HCT116 (cell line): Measurements from ENCODE around the gene SRSF5. TPM values are rescaled to one million over a fixed set of nuclear protein-coding genes. Genes with fewer than 3 reads are reported as not detected.

ENCODE experiments used
- ATAC-seq: fragments of 200-7000 bp; cut with Tn5 transposase; 2 replicates; pipeline ENCODE4 v1.9.1; 2020; ENCODE audit warnings: mild to moderate bottlenecking, moderate library complexity
- BruUV-seq: library from RNA; stranded (reverse); fragments of 400-500 nt; replicated peaks from 2 replicates; lab custom pipeline; 2021; lab: Mats Ljungman, UMichigan
- CTCF ChIA-PET: fragments of 300-600 bp; sonication (Branson Sonifier 250); formaldehyde crosslinking; loops from one replicate; lab custom pipeline; 2021; ENCODE audit warnings: antibody characterized with exemption; lab: Charles Lee
- POLR2A ChIA-PET: fragments of 300-600, 350-600 bp; sonication (Branson Sonifier 250); formaldehyde crosslinking; loops from one replicate; lab custom pipeline; 2021; ENCODE audit warnings: antibody characterized with exemption; lab: Charles Lee
- RAD21 ChIA-PET, 2 experiments: fragments of 300-600 bp; sonication (Branson Sonifier 250); formaldehyde crosslinking; loops; one replicate each; lab custom pipeline; 2023; ENCODE audit warnings: low total read pairs in 2 of 2; ENCODE audit not compliant: uncharacterized antibody in 2 of 2, unreplicated experiment in 2 of 2, low non-redundant PET in 1 of 2; lab: Charles Lee
- DNase-seq: peaks from one replicate; pipeline ENCODE4 v3.0.0-alpha.2; 2010; ENCODE audit warnings: low read depth, low spot score
- H2AFZ ChIP-seq: fragments of 200-600 bp; shearing (Covaris generic), sonication (generic); 2 replicates; pipeline ENCODE4 v1.6.1; 2017; ENCODE audit warnings: low read depth, mixed run types, mixed read lengths, antibody characterized with exemption, low read length; ENCODE audit not compliant: poor library complexity, severe bottlenecking
- H3K27ac ChIP-seq: 2 replicates; pipeline ENCODE4 v1.5.1; 2012; ENCODE audit warnings: low read depth, low read length
- H3K27me3 ChIP-seq: fragments of 200-600 bp; sonication (generic); 2 replicates; pipeline ENCODE4 v1.6.1; 2016; ENCODE audit warnings: mixed run types, low read length, mixed read lengths; ENCODE audit not compliant: insufficient read depth
- H3K36me3 ChIP-seq, 2 experiments: fragments of 200-500 bp in 1 of 2; fragments of 200-600 bp in 1 of 2; sonication (Bioruptor generic) in 1 of 2; sonication (generic) in 1 of 2; 2 replicates each; pipeline versions ENCODE4 v1.5.1 to v1.6.1; 2014 to 2016; ENCODE audit warnings: low read length in 2 of 2, inconsistent platforms in 1 of 2, mixed read lengths in 1 of 2, mixed run types in 1 of 2; ENCODE audit not compliant: insufficient read depth in 2 of 2, control insufficient read depth in 1 of 2
- H3K4me1 ChIP-seq, 2 experiments: fragments of 200-600 bp in 1 of 2; sonication (generic) in 1 of 2; 2 replicates each; pipeline versions ENCODE4 v1.5.1 to v1.6.1; 2012 to 2017; ENCODE audit warnings: low read length in 2 of 2, inconsistent platforms in 1 of 2, mild to moderate bottlenecking in 1 of 2, mixed read lengths in 1 of 2, mixed run types in 1 of 2, moderate library complexity in 1 of 2; ENCODE audit not compliant: insufficient read depth in 2 of 2, control insufficient read depth in 1 of 2
- H3K4me2 ChIP-seq: fragments of 200-600 bp; sonication (generic); 2 replicates; pipeline ENCODE4 v1.6.1; 2017; ENCODE audit warnings: mixed run types, low read length, mixed read lengths
- H3K4me3 ChIP-seq, 2 experiments: fragments of 200-600 bp in 1 of 2; sonication (generic) in 1 of 2; replicated peaks in 1 of 2; 2 replicates each; pipeline ENCODE4 v1.5.1; 2011 to 2016; ENCODE audit warnings: low read length in 2 of 2, control low read depth in 1 of 2, low read depth in 1 of 2, mild to moderate bottlenecking in 1 of 2, mixed read lengths in 1 of 2, mixed run types in 1 of 2
- H3K79me2 ChIP-seq: fragments of 200-600 bp; sonication (generic); 2 replicates; pipeline ENCODE4 v1.6.1; 2017; ENCODE audit warnings: mild to moderate bottlenecking, mixed run types, low read length, moderate library complexity, mixed read lengths; ENCODE audit not compliant: insufficient read depth
- H3K9ac ChIP-seq: fragments of 200-600 bp; sonication (generic); 2 replicates; pipeline ENCODE4 v1.6.1; 2016; ENCODE audit warnings: low read length, mixed read lengths
- H3K9me2 ChIP-seq: fragments of 200-600 bp; sonication (generic), shearing (Covaris generic); 2 replicates; pipeline ENCODE4 v1.6.1; 2017; ENCODE audit warnings: mixed run types, mild to moderate bottlenecking, moderate library complexity; ENCODE audit not compliant: insufficient read depth
- H3K9me3 ChIP-seq, 2 experiments: fragments of 200-500 bp in 1 of 2; fragments of 200-600 bp in 1 of 2; sonication (Bioruptor generic) in 1 of 2; sonication (generic) in 1 of 2; 2 replicates each; pipeline ENCODE4 v1.6.1; 2014 to 2017; ENCODE audit warnings: low read length in 2 of 2, mixed read lengths in 2 of 2, inconsistent platforms in 1 of 2, low read depth in 1 of 2, mild to moderate bottlenecking in 1 of 2, mixed run types in 1 of 2, moderate library complexity in 1 of 2; ENCODE audit not compliant: control insufficient read depth in 1 of 2, insufficient read depth in 1 of 2
- H4K20me1 ChIP-seq: fragments of 200-600 bp; sonication (generic), shearing (Covaris generic); 2 replicates; pipeline ENCODE4 v1.6.1; 2017; ENCODE audit warnings: mixed run types, mild to moderate bottlenecking, moderate library complexity; ENCODE audit not compliant: insufficient read depth
- CBX3 ChIP-seq: IDR thresholded peaks from 2 replicates; pipeline ENCODE4 v1.6.1; 2012; ENCODE audit warnings: low read depth
- CEBPB ChIP-seq: IDR thresholded peaks from 2 replicates; pipeline ENCODE4 v1.6.1; 2012; ENCODE audit warnings: low read depth
- EGR1 ChIP-seq: IDR thresholded peaks from 2 replicates; pipeline ENCODE4 v1.6.1; 2012; ENCODE audit warnings: low read depth
- ELF1 ChIP-seq: IDR thresholded peaks from 2 replicates; pipeline ENCODE4 v1.6.1; 2012; ENCODE audit warnings: low read depth, borderline replicate concordance
- EZH2 ChIP-seq: fragments of 200-600 bp; sonication (generic); IDR thresholded peaks from 2 replicates; pipeline ENCODE4 v1.6.1; 2017; ENCODE audit warnings: antibody characterized with exemption, mixed run types
- FOSL1 ChIP-seq: IDR thresholded peaks from 2 replicates; pipeline ENCODE4 v1.6.1; 2012; ENCODE audit warnings: low read depth
- JUND ChIP-seq: IDR thresholded peaks from 2 replicates; pipeline ENCODE4 v1.6.1; 2012
- POLR2A ChIP-seq: IDR thresholded peaks from 2 replicates; pipeline ENCODE4 v1.7.0; 2011; ENCODE audit warnings: borderline replicate concordance; ENCODE audit not compliant: insufficient read depth, insufficient read length; ENCODE audit errors: extremely low read depth
- POLR2AphosphoS5 ChIP-seq: IDR thresholded peaks from 2 replicates; pipeline ENCODE4 v1.6.1; 2011; ENCODE audit warnings: mild to moderate bottlenecking, low read depth, low read length, moderate library complexity
- RAD21 ChIP-seq: IDR thresholded peaks from 2 replicates; pipeline ENCODE4 v1.6.1; 2012; ENCODE audit warnings: low read depth, mild to moderate bottlenecking
- SIN3A ChIP-seq: IDR thresholded peaks from 2 replicates; pipeline ENCODE4 v1.6.1; 2012; ENCODE audit warnings: low read depth
- SP1 ChIP-seq: IDR thresholded peaks from 2 replicates; pipeline ENCODE4 v1.6.1; 2012; ENCODE audit warnings: low read depth
- SRF ChIP-seq: IDR thresholded peaks from 2 replicates; pipeline ENCODE4 v1.6.1; 2012; ENCODE audit warnings: low read depth
- TCF7L2 ChIP-seq: IDR thresholded peaks from 2 replicates; pipeline ENCODE4 v1.7.0; 2011; ENCODE audit warnings: borderline replicate concordance, inconsistent platforms; ENCODE audit not compliant: insufficient read depth, insufficient read length; ENCODE audit errors: extremely low read depth
- ZFX ChIP-seq: fragments of 450-650 bp; IDR thresholded peaks from 2 replicates; pipeline ENCODE4 v1.6.1; 2017
- ZNF274 ChIP-seq: fragments of 200-500 bp; sonication (Bioruptor generic); IDR thresholded peaks from 2 replicates; pipeline ENCODE4 v1.6.1; 2014; ENCODE audit warnings: mild to moderate bottlenecking, low read depth, low read length, inconsistent platforms
- intact Hi-C: fragments of 100-400 bp; cut with micrococcal nuclease; formaldehyde crosslinking; loops from 2 replicates; pipeline ENCODE4 v1.10.0; 2022
- total RNA-seq: library from RNA; stranded (reverse); gene quantifications from one replicate; pipeline ENCODE4 v1.2.1, GENCODE V29; 2021; ENCODE audit not compliant: unreplicated experiment
- TF ChIP-seq, protein P1 (sequence below): IDR thresholded peaks from 2 replicates; pipeline ENCODE4 v1.6.1; 2012
- TF ChIP-seq, protein P2 (sequence below), 3 experiments: fragments of 200-600 bp in 1 of 3; sonication (generic) in 1 of 3; IDR thresholded peaks in 2 of 3; conservative IDR thresholded peaks in 1 of 3; 2 replicates each; pipeline ENCODE4 v1.5.1; 2012 to 2017; ENCODE audit warnings: low read depth in 2 of 3, low read length in 2 of 3, antibody characterized with exemption in 1 of 3, borderline replicate concordance in 1 of 3, control low read depth in 1 of 3, mild to moderate bottlenecking in 1 of 3, mixed read lengths in 1 of 3, mixed run types in 1 of 3, moderate library complexity in 1 of 3; ENCODE audit not compliant: insufficient read depth in 1 of 3
- TF ChIP-seq, protein P3 (sequence below): IDR thresholded peaks from 2 replicates; pipeline ENCODE4 v1.6.1; 2012; ENCODE audit warnings: low read depth

Gene SRSF5
- total RNA-seq, 1 experiment from 2014 or later, result 258 TPM

DNA sequence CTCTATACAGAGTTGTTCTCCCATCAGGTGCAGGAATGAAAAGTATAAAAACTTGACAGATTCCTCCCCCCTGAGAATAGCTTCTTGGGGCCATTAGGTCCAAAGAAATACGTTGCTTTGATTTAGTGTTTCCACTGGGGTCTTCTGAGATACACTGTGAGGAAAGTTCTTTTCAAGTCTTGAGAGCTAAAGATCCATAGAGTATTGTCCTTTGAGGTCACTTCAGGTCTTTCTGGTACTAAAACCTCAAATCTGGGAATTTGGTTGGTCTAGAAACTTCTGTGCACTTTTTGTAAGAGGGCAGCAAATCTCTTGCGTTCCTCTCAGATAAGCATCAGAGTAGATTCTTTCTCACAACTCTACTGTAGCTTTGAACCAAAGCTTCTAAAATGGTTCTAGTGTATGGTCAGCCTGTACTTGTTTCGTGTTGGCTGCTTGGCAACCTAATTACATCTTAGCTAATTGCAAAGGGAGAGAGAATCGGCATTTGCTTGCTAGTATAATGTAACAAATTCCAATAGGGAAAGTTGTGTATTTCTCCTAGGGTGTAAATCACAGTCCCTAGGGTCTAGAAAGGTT lies 10.0 kb downstream of the SRSF5 start (continued):
- no peak for TF ChIP-seq ZFX
- TF ChIP-seq SRF, result no peak
- TF ChIP-seq, protein P1, sequence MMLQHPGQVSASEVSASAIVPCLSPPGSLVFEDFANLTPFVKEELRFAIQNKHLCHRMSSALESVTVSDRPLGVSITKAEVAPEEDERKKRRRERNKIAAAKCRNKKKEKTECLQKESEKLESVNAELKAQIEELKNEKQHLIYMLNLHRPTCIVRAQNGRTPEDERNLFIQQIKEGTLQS, result no peak
- TF ChIP-seq JUND, result no peak
- TF ChIP-seq, protein P2, sequence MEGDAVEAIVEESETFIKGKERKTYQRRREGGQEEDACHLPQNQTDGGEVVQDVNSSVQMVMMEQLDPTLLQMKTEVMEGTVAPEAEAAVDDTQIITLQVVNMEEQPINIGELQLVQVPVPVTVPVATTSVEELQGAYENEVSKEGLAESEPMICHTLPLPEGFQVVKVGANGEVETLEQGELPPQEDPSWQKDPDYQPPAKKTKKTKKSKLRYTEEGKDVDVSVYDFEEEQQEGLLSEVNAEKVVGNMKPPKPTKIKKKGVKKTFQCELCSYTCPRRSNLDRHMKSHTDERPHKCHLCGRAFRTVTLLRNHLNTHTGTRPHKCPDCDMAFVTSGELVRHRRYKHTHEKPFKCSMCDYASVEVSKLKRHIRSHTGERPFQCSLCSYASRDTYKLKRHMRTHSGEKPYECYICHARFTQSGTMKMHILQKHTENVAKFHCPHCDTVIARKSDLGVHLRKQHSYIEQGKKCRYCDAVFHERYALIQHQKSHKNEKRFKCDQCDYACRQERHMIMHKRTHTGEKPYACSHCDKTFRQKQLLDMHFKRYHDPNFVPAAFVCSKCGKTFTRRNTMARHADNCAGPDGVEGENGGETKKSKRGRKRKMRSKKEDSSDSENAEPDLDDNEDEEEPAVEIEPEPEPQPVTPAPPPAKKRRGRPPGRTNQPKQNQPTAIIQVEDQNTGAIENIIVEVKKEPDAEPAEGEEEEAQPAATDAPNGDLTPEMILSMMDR (IDR thresholded peaks at IDR 0.05 in 2 of 3, conservative IDR thresholded peaks at IDR 0.05 in 1 of 3; ENCODE audit: borderline replicate concordance in 1 of 3, insufficient read depth in 1 of 3, low read depth in 2 of 3, low read length in 2 of 3), result no peak
- TF ChIP-seq SIN3A, result no peak
- no peak for TF ChIP-seq RAD21
- no peak for TF ChIP-seq ELF1
- TF ChIP-seq CEBPB, result no peak
- no peak for TF ChIP-seq SP1
- no peak for TF ChIP-seq FOSL1
- TF ChIP-seq POLR2AphosphoS5, result no peak
- no peak for TF ChIP-seq EGR1
- no peak for TF ChIP-seq ZNF274
- TF ChIP-seq EZH2, result no peak

DNA sequence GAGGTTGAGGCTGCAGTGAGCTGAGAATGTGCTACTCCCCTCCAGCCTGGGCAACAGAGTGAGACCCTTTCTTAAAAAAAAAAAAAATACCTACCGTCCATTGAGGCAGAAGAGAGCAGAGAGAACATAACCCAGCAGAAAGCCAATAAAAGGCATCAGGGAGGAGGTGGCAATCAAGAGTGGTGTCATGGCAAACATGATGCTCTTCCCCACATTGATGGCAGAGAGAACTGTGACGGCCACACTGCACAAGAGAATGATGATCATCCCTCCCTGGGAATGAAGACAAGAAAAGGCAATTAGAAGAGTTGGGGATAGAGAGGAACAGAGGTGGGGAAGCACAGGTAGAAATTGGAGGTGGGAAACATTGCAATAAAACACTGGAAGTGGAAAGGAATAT lies 12.1 kb downstream of the SRSF5 start:
- Histone ChIP-seq H3K27ac (no peak overlapping the region), H3K27me3 (no peaks in the 10 kb centered on the region), H2AFZ (no peak overlapping the region), H3K4me1 (no peaks in the 10 kb centered on the region), H3K9ac (no peak overlapping the region), H3K9me3 (no peaks in the 10 kb centered on the region), H3K79me2 (0 out of 2 replicates have a peak, but pooled peaks cover 6% of the 10 kb centered on the region), H3K4me2 (no peak overlapping the region), H3K4me3 (no peak overlapping the region), H3K36me3 (peaks cover 29 to 31% of the 10 kb centered on the region in 2 experiments; a peak in 3 of 4 replicates), H3K9me2 (no peaks in the 10 kb centered on the region), H4K20me1 (no peaks in the 10 kb centered on the region; the same call in 1 of the 2 replicates)
- intact Hi-C loops, result no loop called here
- CTCF ChIA-PET, result no interaction called here
- POLR2A ChIA-PET, result no interaction called here
- no peak for DNase-seq
- ATAC-seq, result no peak
- BruUV-seq, result no TSS peak
- RAD21 ChIA-PET, result no interaction called here
- TF ChIP-seq RAD21, result no peak
- no peak for TF ChIP-seq CBX3
- no peak for TF ChIP-seq ZFX
- TF ChIP-seq TCF7L2, result no peak
- TF ChIP-seq, protein P1, result no peak
- TF ChIP-seq POLR2A, result no peak
- TF ChIP-seq, protein P3, sequence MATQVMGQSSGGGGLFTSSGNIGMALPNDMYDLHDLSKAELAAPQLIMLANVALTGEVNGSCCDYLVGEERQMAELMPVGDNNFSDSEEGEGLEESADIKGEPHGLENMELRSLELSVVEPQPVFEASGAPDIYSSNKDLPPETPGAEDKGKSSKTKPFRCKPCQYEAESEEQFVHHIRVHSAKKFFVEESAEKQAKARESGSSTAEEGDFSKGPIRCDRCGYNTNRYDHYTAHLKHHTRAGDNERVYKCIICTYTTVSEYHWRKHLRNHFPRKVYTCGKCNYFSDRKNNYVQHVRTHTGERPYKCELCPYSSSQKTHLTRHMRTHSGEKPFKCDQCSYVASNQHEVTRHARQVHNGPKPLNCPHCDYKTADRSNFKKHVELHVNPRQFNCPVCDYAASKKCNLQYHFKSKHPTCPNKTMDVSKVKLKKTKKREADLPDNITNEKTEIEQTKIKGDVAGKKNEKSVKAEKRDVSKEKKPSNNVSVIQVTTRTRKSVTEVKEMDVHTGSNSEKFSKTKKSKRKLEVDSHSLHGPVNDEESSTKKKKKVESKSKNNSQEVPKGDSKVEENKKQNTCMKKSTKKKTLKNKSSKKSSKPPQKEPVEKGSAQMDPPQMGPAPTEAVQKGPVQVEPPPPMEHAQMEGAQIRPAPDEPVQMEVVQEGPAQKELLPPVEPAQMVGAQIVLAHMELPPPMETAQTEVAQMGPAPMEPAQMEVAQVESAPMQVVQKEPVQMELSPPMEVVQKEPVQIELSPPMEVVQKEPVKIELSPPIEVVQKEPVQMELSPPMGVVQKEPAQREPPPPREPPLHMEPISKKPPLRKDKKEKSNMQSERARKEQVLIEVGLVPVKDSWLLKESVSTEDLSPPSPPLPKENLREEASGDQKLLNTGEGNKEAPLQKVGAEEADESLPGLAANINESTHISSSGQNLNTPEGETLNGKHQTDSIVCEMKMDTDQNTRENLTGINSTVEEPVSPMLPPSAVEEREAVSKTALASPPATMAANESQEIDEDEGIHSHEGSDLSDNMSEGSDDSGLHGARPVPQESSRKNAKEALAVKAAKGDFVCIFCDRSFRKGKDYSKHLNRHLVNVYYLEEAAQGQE, result no peak
- TF ChIP-seq, protein P2 (IDR thresholded peaks at IDR 0.05 in 2 of 3, conservative IDR thresholded peaks at IDR 0.05 in 1 of 3; ENCODE audit: borderline replicate concordance in 1 of 3, insufficient read depth in 1 of 3, low read depth in 2 of 3, low read length in 2 of 3), result no peak
